ENCODE results near the gene RAPGEF6.
A peak's percentile ranks its signal among the peaks of the same experiment; 100 is the strongest.
"Not testable (repeated sequence)": the region's sequence is repeated elsewhere in the genome, so short reads cannot be mapped to it uniquely, and the experiment has no call there.

The RAPGEF6 gene

DNA sequence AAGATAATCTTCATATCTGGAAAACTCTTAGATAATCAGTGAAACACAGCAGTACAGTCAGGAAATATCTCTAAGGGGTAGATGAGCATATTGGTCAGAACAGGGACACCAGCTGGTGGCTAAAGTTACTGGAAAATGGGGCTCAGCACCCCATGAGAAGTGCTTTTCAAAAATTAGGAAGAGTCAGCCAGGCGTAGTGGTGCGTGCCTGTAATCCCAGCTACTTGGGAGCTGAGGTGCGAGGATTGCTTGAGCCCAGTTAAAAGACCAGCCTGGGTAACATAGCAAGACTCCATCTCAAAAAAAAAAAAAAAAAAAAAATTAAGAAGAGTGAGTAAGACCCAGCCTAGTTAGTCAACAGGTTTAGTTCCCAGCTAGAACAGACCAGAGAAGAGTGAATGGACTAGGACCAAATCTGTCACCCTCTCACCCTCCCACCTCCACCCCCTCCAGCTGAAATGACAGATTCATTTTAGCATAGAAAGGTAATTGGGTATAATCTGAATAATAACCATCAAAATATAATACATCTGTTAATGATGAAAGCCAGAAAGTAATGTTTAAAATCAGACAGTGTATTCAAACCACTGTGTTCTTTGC lies 250.3 kb downstream of the RAPGEF6 start:
- peak; percentile 60 for ATAC-seq
- no peak for DNase-seq

GRCh38 chr5:131384173-131384572 lies 250.9 kb downstream of the RAPGEF6 start:
- ATAC-seq = no peak
- DNase-seq = no peak

DNA sequence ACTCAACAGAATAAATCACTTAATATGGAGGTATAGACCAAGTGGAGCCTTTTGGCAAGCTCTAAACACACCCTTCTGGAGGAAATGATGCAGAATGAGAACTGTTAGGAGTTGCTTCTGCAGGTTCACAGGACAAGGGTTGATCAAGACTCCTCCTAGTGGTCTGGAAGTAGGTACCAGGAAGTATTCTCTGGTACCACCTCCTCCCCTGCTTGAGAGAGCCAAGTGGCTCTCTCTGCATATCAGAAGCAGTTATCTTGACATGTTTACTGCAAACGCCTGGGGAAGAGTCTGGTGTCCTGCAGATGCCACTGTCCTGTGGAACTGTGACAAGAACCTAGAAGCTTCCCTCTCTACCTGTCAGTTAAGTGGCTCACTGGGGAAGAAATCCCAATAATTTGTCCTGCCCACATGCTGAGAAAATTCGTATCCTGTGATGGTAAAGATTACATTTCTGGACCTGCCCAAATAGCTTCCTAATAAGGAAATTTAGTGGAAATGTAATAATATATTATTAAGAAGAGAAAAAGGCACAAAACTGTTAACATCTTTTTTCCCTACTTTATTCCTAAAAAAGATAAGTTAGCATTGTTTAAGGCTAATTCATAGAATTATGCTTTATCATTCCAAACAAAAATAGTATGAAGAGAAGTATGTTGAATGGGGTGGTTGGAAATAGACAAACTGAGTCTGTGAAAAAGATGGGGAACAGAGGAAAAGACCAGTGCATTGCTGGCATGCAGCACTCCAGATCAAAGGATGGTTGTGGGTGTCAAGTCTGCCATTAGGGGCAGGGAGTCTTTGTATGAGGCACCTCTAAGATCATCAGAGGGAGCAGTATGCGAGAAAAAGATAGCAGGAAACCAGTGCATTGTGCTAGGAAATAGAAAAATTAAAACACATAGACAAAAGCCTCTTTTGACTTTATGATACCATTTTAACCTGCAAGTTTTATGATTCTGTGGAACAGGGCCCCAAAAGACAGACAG lies 252.3 kb downstream of the RAPGEF6 start:
- ATAC-seq (peak; percentile 77), DNase-seq (no peak)

GRCh38 chr5:131381777-131382176 lies 253.3 kb downstream of the RAPGEF6 start:
- DNase-seq = no peak
- ATAC-seq = no peak

DNA sequence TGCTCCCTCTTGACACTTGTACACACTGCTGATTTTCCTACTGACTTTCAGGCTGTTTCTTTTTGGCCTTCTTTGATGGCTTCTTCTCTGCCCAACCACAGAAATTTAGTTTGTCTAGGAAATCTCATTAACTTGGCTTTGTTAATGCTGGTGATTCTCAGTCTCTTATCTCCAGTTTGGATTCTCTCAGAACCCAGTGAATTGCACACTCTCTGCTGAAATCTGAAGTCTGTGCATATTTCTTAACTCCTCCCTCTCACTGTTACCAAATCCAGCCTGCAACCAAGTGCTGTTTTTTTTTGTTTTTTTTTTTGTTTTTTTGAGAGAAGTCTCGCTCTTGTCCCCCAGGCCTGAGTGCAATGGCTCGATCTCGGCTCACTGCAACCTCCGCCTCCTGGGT lies 254.0 kb downstream of the RAPGEF6 start:
- ATAC-seq = no peak
- no peak for DNase-seq

- ATAC-seq, DNase-seq: not testable (repeated sequence)
Observed at GRCh38 chr5:131380238-131380637, 254.8 kb downstream of the RAPGEF6 start.

DNA sequence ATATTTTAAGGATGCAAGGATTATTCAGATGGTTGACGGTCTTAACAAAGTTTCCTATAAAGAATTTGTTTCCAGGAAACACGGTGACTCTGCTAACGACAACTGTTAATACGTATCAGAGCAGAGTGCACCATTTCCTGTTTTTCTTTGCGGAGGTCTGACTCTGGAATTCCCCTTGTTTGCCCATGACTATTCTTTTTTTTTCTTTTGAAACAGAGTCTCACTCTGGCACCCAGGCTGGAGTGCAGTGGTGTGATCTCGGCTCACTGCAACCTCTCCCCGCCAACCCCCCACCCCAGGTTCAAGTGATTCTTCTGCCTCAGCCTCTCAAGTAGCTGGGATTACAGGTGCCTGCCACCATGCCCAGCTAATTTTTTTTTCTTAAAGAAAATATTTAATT lies 255.3 kb downstream of the RAPGEF6 start:
- ATAC-seq (peak; percentile 75), DNase-seq (peak; percentile 58)

- no peak for DNase-seq
- ATAC-seq = no peak
Observed at GRCh38 chr5:131378721-131379541, 256.1 kb downstream of the RAPGEF6 start.

DNA sequence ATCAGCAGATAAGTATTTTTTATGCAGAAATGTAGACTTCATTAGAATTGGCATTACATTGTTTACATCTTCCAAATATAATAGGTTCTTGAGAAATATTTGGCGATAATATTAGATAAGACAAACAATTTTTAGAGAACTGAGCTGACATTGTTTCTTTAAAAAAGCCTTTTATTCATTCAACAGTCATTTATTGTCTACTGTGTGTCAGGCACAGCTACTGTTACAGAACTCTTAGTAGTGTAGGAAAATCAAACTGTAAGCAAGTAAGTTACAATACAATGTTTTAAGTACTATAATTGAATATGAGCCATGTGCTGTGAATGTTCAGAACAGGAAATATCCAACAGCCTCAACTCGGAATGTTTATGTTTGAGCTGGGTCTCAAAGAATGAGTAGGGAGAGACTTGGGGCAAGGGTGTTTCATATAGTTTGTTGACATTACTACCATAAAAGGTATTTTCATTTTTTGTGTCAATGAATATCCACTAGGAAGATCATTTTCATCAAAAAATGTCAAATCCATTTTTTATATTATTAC lies 257.2 kb downstream of the RAPGEF6 start:
- ATAC-seq = no peak
- DNase-seq = no peak

GRCh38 chr5:131377346-131377745 lies 257.7 kb downstream of the RAPGEF6 start:
- DNase-seq = no peak
- no peak for ATAC-seq

DNA sequence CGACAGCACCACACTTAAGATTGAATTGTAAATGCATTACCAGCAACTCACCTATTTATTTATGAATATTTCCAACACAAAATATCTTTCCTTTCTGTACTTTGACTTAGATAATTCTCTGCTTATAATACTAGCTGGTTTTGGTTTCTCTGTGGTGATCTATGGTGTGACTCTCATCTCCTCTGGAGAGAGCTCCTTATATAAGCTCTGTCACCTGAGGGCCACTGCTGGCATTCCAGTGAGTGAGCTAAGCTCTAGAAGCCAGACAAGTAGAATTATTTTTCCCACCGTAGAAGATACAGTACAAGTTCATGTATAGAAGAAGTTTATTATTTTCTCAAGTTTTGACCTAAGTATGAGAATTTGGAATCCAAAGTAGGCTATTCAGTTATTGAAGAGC lies 259.7 kb downstream of the RAPGEF6 start:
- ATAC-seq (no peak), DNase-seq (no peak)

All from stimulated activated naive CD8-positive, alpha-beta T cell treated with anti-CD3 and anti-CD28 coated beads, Interleukin-15, Interleukin-2, amounts not matched to agents 100 U/mL and 50 U/mL, for 24 hours (primary cell).